Endodermal cell (in vitro differentiated cells): ENCODE measurements around the gene MAP4K4. TPM values are rescaled to one million over a fixed set of nuclear protein-coding genes. Genes with fewer than 3 reads are reported as not detected.

Experiments
- DNase-seq: peaks from one replicate; pipeline ENCODE4 v3.0.0-alpha.2; 2017
- H3K27ac ChIP-seq: 2 replicates; pipeline ENCODE4 v1.5.1; 2013; ENCODE audit warnings: mild to moderate bottlenecking, low read depth, low read length, moderate library complexity
- H3K27me3 ChIP-seq: 2 replicates; pipeline ENCODE4 v1.6.1; 2013; ENCODE audit warnings: mild to moderate bottlenecking, low read length, moderate library complexity; ENCODE audit not compliant: insufficient read depth, control insufficient read depth, poor library complexity, severe bottlenecking
- H3K36me3 ChIP-seq: 2 replicates; pipeline ENCODE4 v1.7.0; 2013; ENCODE audit warnings: mild to moderate bottlenecking, low read length, moderate library complexity; ENCODE audit not compliant: control insufficient read depth, insufficient read depth
- H3K4me1 ChIP-seq: one replicate; pipeline ENCODE4 v1.7.0; 2013; ENCODE audit warnings: low read length; ENCODE audit not compliant: control insufficient read depth, insufficient read depth
- H3K4me3 ChIP-seq: 2 replicates; pipeline ENCODE4 v1.5.1; 2013; ENCODE audit warnings: mild to moderate bottlenecking, low read length, moderate library complexity
- H3K9ac ChIP-seq: 2 replicates; pipeline ENCODE4 v1.6.1; 2013; ENCODE audit warnings: mild to moderate bottlenecking, low read length, moderate library complexity; ENCODE audit not compliant: poor library complexity, severe bottlenecking; ENCODE audit errors: extremely low read depth
- H3K9me3 ChIP-seq: 2 replicates; pipeline ENCODE4 v1.6.1; 2013; ENCODE audit warnings: mild to moderate bottlenecking, low read length, moderate library complexity; ENCODE audit not compliant: control insufficient read depth
- H3K27ac Mint-ChIP-seq: 2 replicates; pipeline ENCODE4 v1.8.0; 2020; ENCODE audit warnings: mixed read lengths
- H3K27me3 Mint-ChIP-seq: 2 replicates; pipeline ENCODE4 v1.8.0; 2021; ENCODE audit warnings: mild to moderate bottlenecking, mixed read lengths; ENCODE audit not compliant: insufficient read depth
- H3K36me3 Mint-ChIP-seq: 2 replicates; pipeline ENCODE4 v1.8.0; 2020; ENCODE audit warnings: low read depth, mixed read lengths
- H3K4me1 Mint-ChIP-seq: 2 replicates; pipeline ENCODE4 v1.8.0; 2020; ENCODE audit warnings: mixed read lengths
- H3K4me3 Mint-ChIP-seq: 2 replicates; pipeline ENCODE4 v1.8.0; 2020; ENCODE audit warnings: mild to moderate bottlenecking, moderate library complexity, mixed read lengths
- H3K9me3 Mint-ChIP-seq: 2 replicates; pipeline ENCODE4 v1.8.0; 2020; ENCODE audit warnings: mild to moderate bottlenecking, mixed read lengths
- WGBS, 2 experiments: methylation state at CpG; one replicate each; pipeline versions ENCODE4 v1.1.5 to v1.1.7; 2013; ENCODE audit warnings: missing lambda C conversion rate in 2 of 2, mixed read lengths in 1 of 2; ENCODE audit not compliant: insufficient coverage in 1 of 2, insufficient read length in 1 of 2; 5-methylcytosine and 5-hydroxymethylcytosine counted together
- total RNA-seq, 2 donors: library from RNA; stranded (reverse); fragmentation: NEBNext Ultra II Directional in 1 of 2; extraction: Animal tissue kit (Norgen Biotek cat#: 25700) in 1 of 2; gene quantifications; 2 replicates in 1 of 2; 3 replicates in 1 of 2; pipeline ENCODE4 v1.2.1, GENCODE V29; 2021
- TF ChIP-seq, protein P1 (sequence below): fragments of 200-600 bp; sonication (generic); conservative IDR thresholded peaks from 2 replicates; pipeline ENCODE4 v1.5.0; 2021; ENCODE audit warnings: antibody characterized with exemption, mild to moderate bottlenecking

MAP4K4 gene
- total RNA-seq, 2 donors from 2014 or later = 130 to 142 TPM

DNA sequence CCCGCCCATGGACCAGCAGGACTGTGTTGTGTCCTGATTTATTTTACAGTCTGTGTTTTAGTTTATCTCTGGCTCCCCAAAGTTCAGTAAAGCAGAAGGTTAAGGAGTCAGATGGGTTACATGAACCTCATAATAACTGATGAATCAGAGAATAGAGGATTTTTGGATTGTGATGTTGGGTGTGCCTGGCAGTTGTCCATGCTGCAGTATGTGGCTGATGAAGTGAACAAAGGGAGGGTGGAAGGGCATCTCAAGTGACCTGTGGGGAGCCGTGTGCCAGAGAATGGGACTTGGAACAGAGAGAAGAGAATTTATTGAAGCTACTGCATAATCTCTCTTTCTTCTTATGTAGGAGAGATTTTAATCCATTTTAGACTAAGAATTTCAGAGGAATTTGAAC lies 145.5 kb downstream of the MAP4K4 start:
- DNase-seq = no peak
- Mint-ChIP-seq H3K9me3 (no peaks in the 10 kb centered on the region), H3K4me1 (peaks cover 5% of the 10 kb centered on the region), H3K27ac (peak overlapping the region; percentile 33), H3K27me3 (no peaks in the 10 kb centered on the region), H3K36me3 (peaks cover 51% of the 10 kb centered on the region), H3K4me3 (no peak overlapping the region)
- Histone ChIP-seq H3K27me3 (no peaks in the 10 kb centered on the region), H3K9me3 (no peaks in the 10 kb centered on the region), H3K36me3 (peaks cover 96% of the 10 kb centered on the region), H3K4me1 (no peaks in the 10 kb centered on the region), H3K9ac (no peak overlapping the region), H3K27ac (no peak overlapping the region), H3K4me3 (no peak overlapping the region)
- TF ChIP-seq, protein P1, sequence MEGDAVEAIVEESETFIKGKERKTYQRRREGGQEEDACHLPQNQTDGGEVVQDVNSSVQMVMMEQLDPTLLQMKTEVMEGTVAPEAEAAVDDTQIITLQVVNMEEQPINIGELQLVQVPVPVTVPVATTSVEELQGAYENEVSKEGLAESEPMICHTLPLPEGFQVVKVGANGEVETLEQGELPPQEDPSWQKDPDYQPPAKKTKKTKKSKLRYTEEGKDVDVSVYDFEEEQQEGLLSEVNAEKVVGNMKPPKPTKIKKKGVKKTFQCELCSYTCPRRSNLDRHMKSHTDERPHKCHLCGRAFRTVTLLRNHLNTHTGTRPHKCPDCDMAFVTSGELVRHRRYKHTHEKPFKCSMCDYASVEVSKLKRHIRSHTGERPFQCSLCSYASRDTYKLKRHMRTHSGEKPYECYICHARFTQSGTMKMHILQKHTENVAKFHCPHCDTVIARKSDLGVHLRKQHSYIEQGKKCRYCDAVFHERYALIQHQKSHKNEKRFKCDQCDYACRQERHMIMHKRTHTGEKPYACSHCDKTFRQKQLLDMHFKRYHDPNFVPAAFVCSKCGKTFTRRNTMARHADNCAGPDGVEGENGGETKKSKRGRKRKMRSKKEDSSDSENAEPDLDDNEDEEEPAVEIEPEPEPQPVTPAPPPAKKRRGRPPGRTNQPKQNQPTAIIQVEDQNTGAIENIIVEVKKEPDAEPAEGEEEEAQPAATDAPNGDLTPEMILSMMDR = no peak
- WGBS, 2 experiments = 92 to 100% methylated on average over 2 of the region's 2 CpGs

DNA sequence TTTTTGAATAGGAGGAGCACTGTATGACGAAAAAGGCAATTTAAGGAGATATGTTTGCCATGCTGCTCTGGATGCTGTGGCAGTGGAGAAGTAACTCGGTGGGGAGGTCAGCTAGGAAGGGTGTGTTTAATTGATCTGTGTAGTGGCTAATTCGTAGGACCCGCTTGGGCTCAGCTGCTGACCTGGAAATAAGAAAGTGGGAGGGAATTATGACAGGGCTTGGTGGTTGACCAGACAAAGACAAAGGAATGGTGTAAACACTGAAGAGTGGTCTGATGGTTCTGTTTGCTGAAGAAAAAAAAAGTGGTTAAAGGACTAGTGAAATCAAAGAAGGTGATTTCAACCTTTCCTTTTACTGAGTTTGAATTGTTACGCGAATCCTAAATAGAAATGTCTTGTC lies 146.0 kb downstream of the MAP4K4 start:
- H3K9me3 ChIP-seq = no peaks in the 10 kb centered on the region
- TF ChIP-seq, protein P1 = no peak
- WGBS, 2 experiments = 91 to 96% methylated on average over 4 to 6 of the region's 6 CpGs
- H3K27ac Mint-ChIP-seq = peak overlapping the region; percentile 33
- H3K9ac ChIP-seq = no peak overlapping the region
- H3K27me3 Mint-ChIP-seq = no peaks in the 10 kb centered on the region
- no peaks in the 10 kb centered on the region for H3K9me3 Mint-ChIP-seq
- no peaks in the 10 kb centered on the region for H3K27me3 ChIP-seq
- H3K4me3 Mint-ChIP-seq = no peak overlapping the region
- no peak for DNase-seq
- H3K4me3 ChIP-seq = no peak overlapping the region
- H3K27ac ChIP-seq = no peak overlapping the region
- peaks cover 5% of the 10 kb centered on the region for H3K4me1 Mint-ChIP-seq
- peaks cover 47% of the 10 kb centered on the region for H3K36me3 Mint-ChIP-seq
- no peaks in the 10 kb centered on the region for H3K4me1 ChIP-seq
- peaks cover 94% of the 10 kb centered on the region for H3K36me3 ChIP-seq

DNA sequence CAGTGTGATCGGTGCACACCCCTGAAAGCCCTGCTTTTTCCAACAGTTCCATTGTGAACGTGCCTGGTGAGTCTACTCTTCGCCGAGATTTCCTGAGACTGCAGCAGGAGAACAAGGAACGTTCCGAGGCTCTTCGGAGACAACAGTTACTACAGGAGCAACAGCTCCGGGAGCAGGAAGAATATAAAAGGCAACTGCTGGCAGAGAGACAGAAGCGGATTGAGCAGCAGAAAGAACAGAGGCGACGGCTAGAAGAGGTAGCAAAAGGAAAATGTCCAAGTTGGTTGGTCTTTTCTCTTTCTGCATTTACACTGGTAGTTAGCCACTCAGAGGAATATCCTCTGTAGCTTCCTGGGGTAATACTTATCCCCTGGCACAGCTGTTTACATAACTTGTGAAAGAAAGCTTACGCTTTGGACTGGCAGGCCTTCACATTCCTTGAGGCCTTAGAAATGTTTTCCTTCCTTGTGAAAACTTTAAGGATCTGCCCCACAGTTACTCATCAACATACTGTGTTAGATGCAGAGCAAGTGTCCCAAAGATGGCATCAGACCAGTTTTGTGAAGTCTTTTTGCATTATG lies 146.6 kb downstream of the MAP4K4 start:
- H3K27ac Mint-ChIP-seq = no peak overlapping the region
- Histone ChIP-seq H3K36me3 (peaks cover 94% of the 10 kb centered on the region), H3K27ac (no peak overlapping the region)

More for the DNA sequence above, 146.6 kb downstream of the MAP4K4 start:
- H3K9me3 Mint-ChIP-seq = no peaks in the 10 kb centered on the region
- no peak for DNase-seq
- TF ChIP-seq, protein P1 = no peak
- H3K4me3 Mint-ChIP-seq = no peak overlapping the region
- H3K4me1 ChIP-seq = no peaks in the 10 kb centered on the region
- 93 to 94% methylated on average over 8 to 12 of the region's 12 CpGs for WGBS, 2 experiments
- H3K36me3 Mint-ChIP-seq = peaks cover 42% of the 10 kb centered on the region
- H3K27me3 ChIP-seq = no peaks in the 10 kb centered on the region
- H3K4me3 ChIP-seq = no peak overlapping the region
- H3K27me3 Mint-ChIP-seq = no peaks in the 10 kb centered on the region
- no peak overlapping the region for H3K9ac ChIP-seq
- H3K4me1 Mint-ChIP-seq = peaks cover 5% of the 10 kb centered on the region
- H3K9me3 ChIP-seq = no peaks in the 10 kb centered on the region
